ENCODE data around the gene HSD11B1L.
A peak's percentile ranks its signal among the peaks of the same experiment; 100 is the strongest.

HSD11B1L gene

GRCh38 chr19:5711713-5712161, 30.9 kb downstream of the HSD11B1L start:
- H3K27me3 ChIP-seq (ENCODE audit: insufficient read depth, poor library complexity, severe bottlenecking): no peaks in the 10 kb centered on the region
- H3K4me3 ChIP-seq (replicated peaks; ENCODE audit: insufficient read depth, low read length): no peak overlapping the region
- no peak overlapping the region for H3K27ac ChIP-seq (replicated peaks)
- no peak for TF ChIP-seq SPI1 (IDR thresholded peaks at IDR 0.05; ENCODE audit: borderline replicate concordance, low read depth)
- no peak for TF ChIP-seq POLR2AphosphoS5 (IDR thresholded peaks at IDR 0.05; ENCODE audit: low read depth)
- TF ChIP-seq REST (IDR thresholded peaks at IDR 0.05; ENCODE audit: insufficient replicate concordance, low read depth): no peak
- TF ChIP-seq GABPA (IDR thresholded peaks at IDR 0.05; ENCODE audit: low read depth): no peak
- TF ChIP-seq CTCF (IDR thresholded peaks at IDR 0.05; ENCODE audit: insufficient read depth, low read length): no peak
- DNase-seq (ENCODE audit: low read depth in 1 of 2, low spot score in 1 of 2): no peak

- TF ChIP-seq SPI1 (IDR thresholded peaks at IDR 0.05; ENCODE audit: borderline replicate concordance, low read depth) (no peak), GABPA (IDR thresholded peaks at IDR 0.05; ENCODE audit: low read depth) (no peak), CTCF (IDR thresholded peaks at IDR 0.05; ENCODE audit: insufficient read depth, low read length) (no peak), REST (IDR thresholded peaks at IDR 0.05; ENCODE audit: insufficient replicate concordance, low read depth) (no peak), POLR2AphosphoS5 (IDR thresholded peaks at IDR 0.05; ENCODE audit: low read depth) (no peak)
- Histone ChIP-seq H3K4me3 (replicated peaks; ENCODE audit: insufficient read depth, low read length) (no peak overlapping the region), H3K27me3 (ENCODE audit: insufficient read depth, poor library complexity, severe bottlenecking) (no peaks in the 10 kb centered on the region), H3K27ac (replicated peaks) (no peak overlapping the region)
- DNase-seq (ENCODE audit: low read depth in 1 of 2, low spot score in 1 of 2): no peak
These were observed 32.4 kb downstream of the HSD11B1L start for GRCh38 chr19:5713228-5713627.

- H3K27me3 ChIP-seq (ENCODE audit: insufficient read depth, poor library complexity, severe bottlenecking): no peaks in the 10 kb centered on the region
- H3K4me3 ChIP-seq (replicated peaks; ENCODE audit: insufficient read depth, low read length): no peak overlapping the region
- no peak for DNase-seq (ENCODE audit: low read depth in 1 of 2, low spot score in 1 of 2)
- no peak overlapping the region for H3K27ac ChIP-seq (replicated peaks)
- TF ChIP-seq POLR2AphosphoS5 (IDR thresholded peaks at IDR 0.05; ENCODE audit: low read depth) (0 out of 2 replicates have a peak, but pooled peaks have one; percentile 1), GABPA (IDR thresholded peaks at IDR 0.05; ENCODE audit: low read depth) (no peak), REST (IDR thresholded peaks at IDR 0.05; ENCODE audit: insufficient replicate concordance, low read depth) (no peak)
These were observed 34.0 kb downstream of the HSD11B1L start for GRCh38 chr19:5714816-5715215.

Data from HL-60 (cell line).